ENCODE data around the gene AKR7A3.

- TF ChIP-seq, protein P1, sequence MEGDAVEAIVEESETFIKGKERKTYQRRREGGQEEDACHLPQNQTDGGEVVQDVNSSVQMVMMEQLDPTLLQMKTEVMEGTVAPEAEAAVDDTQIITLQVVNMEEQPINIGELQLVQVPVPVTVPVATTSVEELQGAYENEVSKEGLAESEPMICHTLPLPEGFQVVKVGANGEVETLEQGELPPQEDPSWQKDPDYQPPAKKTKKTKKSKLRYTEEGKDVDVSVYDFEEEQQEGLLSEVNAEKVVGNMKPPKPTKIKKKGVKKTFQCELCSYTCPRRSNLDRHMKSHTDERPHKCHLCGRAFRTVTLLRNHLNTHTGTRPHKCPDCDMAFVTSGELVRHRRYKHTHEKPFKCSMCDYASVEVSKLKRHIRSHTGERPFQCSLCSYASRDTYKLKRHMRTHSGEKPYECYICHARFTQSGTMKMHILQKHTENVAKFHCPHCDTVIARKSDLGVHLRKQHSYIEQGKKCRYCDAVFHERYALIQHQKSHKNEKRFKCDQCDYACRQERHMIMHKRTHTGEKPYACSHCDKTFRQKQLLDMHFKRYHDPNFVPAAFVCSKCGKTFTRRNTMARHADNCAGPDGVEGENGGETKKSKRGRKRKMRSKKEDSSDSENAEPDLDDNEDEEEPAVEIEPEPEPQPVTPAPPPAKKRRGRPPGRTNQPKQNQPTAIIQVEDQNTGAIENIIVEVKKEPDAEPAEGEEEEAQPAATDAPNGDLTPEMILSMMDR (IDR thresholded peaks at IDR 0.05) = no peak
- no peak for TF ChIP-seq EP300 (IDR thresholded peaks at IDR 0.05)
- TF ChIP-seq POLR2A (IDR thresholded peaks at IDR 0.05) = no peak
Measured at GRCh38 chr1:19257178-19257914, 31.2 kb downstream of the AKR7A3 start.

All from ovary (tissue), 3 donors.